Right ventricle myocardium inferior (tissue), 1 donor: ENCODE data around the gene DUSP28. TPM values are rescaled to one million over a fixed set of nuclear protein-coding genes. Genes with fewer than 3 reads are reported as not detected.
A peak's percentile ranks its signal among the peaks of the same experiment; 100 is the strongest.
"Not testable (repeated sequence)": the region's sequence is repeated elsewhere in the genome, so short reads cannot be mapped to it uniquely, and the experiment has no call there.

ENCODE experiments used
- ATAC-seq: fragments of 200-7000 bp; cut with Tn5 transposase; one replicate; pipeline ENCODE4 v1.9.1; 2020; ENCODE audit warnings: mild to moderate bottlenecking, moderate library complexity
- DNase-seq: peaks from one replicate; pipeline ENCODE4 v3.0.0; 2021; ENCODE audit errors: missing footprints
- intact Hi-C: fragments of 100-400 bp; cut with DNase I; formaldehyde crosslinking; loops from one replicate; pipeline ENCODE4 v1.11.0; 2022
- long read RNA-seq: library from polyadenylated mRNA; unstranded; transcript quantifications from one replicate; pipeline ENCODE4 v2.0.0, GENCODE V29; 2021
- total RNA-seq: library from RNA; stranded (reverse); fragmentation: NEBNext Ultra II Directional; extraction: Animal tissue kit (Norgen Biotek cat#: 25700); gene quantifications from one replicate; pipeline ENCODE4 v1.2.1, GENCODE V29; 2021
- donor health status: DM: no; HTN: yes; CAD: no; lungs with severe emphysema.

The DUSP28 gene
- total RNA-seq = 14.4 TPM
- long read RNA-seq, partial matches to known transcripts = 0 of 8 reads
- long read RNA-seq, other reads (novel, unspliced or antisense) = 1 of 8 reads

- intact Hi-C loops = no loop called here
- peak; percentile 97 for DNase-seq
- ATAC-seq = peak; percentile 85
Observed at GRCh38 chr2:240560084-240560479, at the start of gene DUSP28. TSS of gene DUSP28 (plus strand) at chr2:240560357. CDS start at chr2:240560685, 328 bp downstream.

GRCh38 chr2:240510513-240511210 is 49.5 kb upstream of the DUSP28 start:
- intact Hi-C loops = loop anchor here (10.0 kb wide), 2 partner anchors 84 to 194 kb away; no protein-coding TSS in a partner anchor
- DNase-seq (no peak), ATAC-seq (no peak)

GRCh38 chr2:240511351-240512108 is 48.6 kb upstream of the DUSP28 start:
- DNase-seq = no peak
- intact Hi-C loops = loop anchor here (10.0 kb wide), 2 partner anchors 83 to 193 kb away; no protein-coding TSS in a partner anchor
- no peak for ATAC-seq

- intact Hi-C loops = loop anchor here (10.0 kb wide), 2 partner anchors 83 to 193 kb away; no protein-coding TSS in a partner anchor
Observed at GRCh38 chr2:240512109-240512485, 48.1 kb upstream of the DUSP28 start.

GRCh38 chr2:240512666-240513535 is 47.3 kb upstream of the DUSP28 start:
- intact Hi-C loops = loop anchor here (10.0 kb wide), 2 partner anchors 82 to 192 kb away; no protein-coding TSS in a partner anchor
- no peak for DNase-seq
- no peak for ATAC-seq

More at GRCh38 chr2:240512109-240512485, 48.1 kb upstream of the DUSP28 start:
- ATAC-seq (no peak), DNase-seq (no peak)

GRCh38 chr2:240513549-240514287 is 46.4 kb upstream of the DUSP28 start:
- ATAC-seq (peak; percentile 84), DNase-seq (peak; percentile 97)
- intact Hi-C loops = loop anchor here (2.0 to 10.0 kb wide), 3 partner anchors 81 to 327 kb away; no protein-coding TSS in a partner anchor

GRCh38 chr2:240514631-240515030 is 45.5 kb upstream of the DUSP28 start:
- ATAC-seq (no peak), DNase-seq (no peak)
- intact Hi-C loops = loop anchor here (2.0 to 10.0 kb wide), 3 partner anchors 80 to 326 kb away; no protein-coding TSS in a partner anchor

GRCh38 chr2:240517342-240517741 is 42.8 kb upstream of the DUSP28 start:
- no peak for DNase-seq
- intact Hi-C loops = loop anchor here (10.0 kb wide), 2 partner anchors 77 to 187 kb away; no protein-coding TSS in a partner anchor

GRCh38 chr2:240518981-240519380 is 41.2 kb upstream of the DUSP28 start:
- ATAC-seq = no peak
- DNase-seq = no peak
- intact Hi-C loops = loop anchor here (10.0 kb wide), 2 partner anchors 76 to 186 kb away; no protein-coding TSS in a partner anchor

More at GRCh38 chr2:240517342-240517741, 42.8 kb upstream of the DUSP28 start:
- no peak for ATAC-seq

GRCh38 chr2:240519396-240520129 is 40.6 kb upstream of the DUSP28 start:
- intact Hi-C loops = loop anchor here (10.0 kb wide), 2 partner anchors 75 to 185 kb away; no protein-coding TSS in a partner anchor
- no peak for DNase-seq
- no peak for ATAC-seq

GRCh38 chr2:240520130-240520973 is 39.8 kb upstream of the DUSP28 start:
- intact Hi-C loops = no loop called here
- no peak for ATAC-seq

GRCh38 chr2:240520974-240521350 is 39.2 kb upstream of the DUSP28 start:
- intact Hi-C loops = no loop called here
- DNase-seq (no peak), ATAC-seq (no peak)

More at GRCh38 chr2:240520130-240520973, 39.8 kb upstream of the DUSP28 start:
- DNase-seq = no peak

- ATAC-seq, DNase-seq, intact Hi-C loops: not testable (repeated sequence)
Observed at GRCh38 chr2:240521885-240522284, 38.3 kb upstream of the DUSP28 start.

- intact Hi-C loops = no loop called here
- no peak for DNase-seq
- ATAC-seq = no peak
Observed at GRCh38 chr2:240522406-240522805, 37.8 kb upstream of the DUSP28 start.

GRCh38 chr2:240523451-240524281 is 36.5 kb upstream of the DUSP28 start:
- ATAC-seq = no peak
- DNase-seq = no peak
- intact Hi-C loops = no loop called here
